HG02571 (cell line): ENCODE measurements around the gene REEP3.

Source experiments
- ATAC-seq: cut with Tn5 transposase; IDR thresholded peaks from one replicate; pipeline ENCODE4 v1.9.1; 2021; ENCODE audit warnings: mild to moderate bottlenecking, moderate library complexity; ENCODE audit not compliant: unreplicated experiment

Gene REEP3

DNA sequence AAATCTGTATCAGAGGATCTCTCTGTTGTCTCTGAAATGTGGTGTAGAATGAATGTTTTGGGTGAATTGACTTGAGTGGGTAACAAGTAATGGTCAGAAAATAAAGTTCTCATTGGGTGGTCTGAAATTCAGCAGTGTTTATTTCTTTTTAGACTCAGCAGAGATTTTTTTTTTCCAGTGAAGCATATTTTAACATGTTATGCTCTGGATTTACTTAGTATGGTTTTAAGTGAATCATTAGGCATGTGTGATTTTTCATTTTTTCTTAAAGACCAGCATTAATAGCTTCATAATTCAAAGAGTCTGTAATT lies 63.5 kb downstream of the REEP3 start:
- ATAC-seq = no peak

- ATAC-seq = no peak
Observed at GRCh38 chr10:63585041-63585440, 63.8 kb downstream of the REEP3 start.

DNA sequence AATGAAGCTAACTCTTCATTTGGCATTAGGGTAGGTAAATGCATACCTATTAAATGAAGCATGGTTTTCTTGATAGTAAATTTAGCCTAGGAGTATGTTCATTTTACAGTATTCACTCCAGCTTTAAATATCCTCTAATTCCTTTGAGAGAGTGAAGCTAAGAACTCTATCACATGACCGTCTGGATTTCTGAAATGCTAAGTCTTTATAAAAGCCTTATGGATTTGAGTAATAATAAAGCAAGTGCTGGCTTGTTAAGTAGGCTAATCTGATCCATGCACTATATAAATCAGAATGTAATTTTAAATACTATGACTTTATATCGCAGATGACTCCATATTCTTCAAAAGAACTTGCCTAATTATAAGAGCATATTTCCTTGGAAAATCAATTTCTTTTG lies 64.8 kb downstream of the REEP3 start:
- ATAC-seq = no peak

DNA sequence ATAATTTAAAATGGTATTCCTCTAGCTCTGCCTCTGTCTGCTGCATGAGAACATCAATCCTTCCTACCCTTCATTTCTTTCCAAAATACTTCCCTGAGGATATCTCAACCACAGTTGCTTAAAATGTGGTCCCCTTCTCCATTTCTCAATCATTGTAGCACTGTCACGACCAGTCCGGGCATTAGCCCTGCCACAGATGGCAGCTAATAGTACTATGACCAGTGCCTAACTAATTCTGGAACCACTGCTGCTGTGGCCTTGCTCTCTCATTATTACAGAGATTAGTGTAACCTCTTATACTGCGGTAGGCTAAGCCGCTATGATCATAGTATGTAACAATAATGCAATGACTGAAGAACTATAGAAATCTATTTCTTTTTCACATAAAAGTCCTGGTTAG lies 66.0 kb downstream of the REEP3 start:
- no peak for ATAC-seq

DNA sequence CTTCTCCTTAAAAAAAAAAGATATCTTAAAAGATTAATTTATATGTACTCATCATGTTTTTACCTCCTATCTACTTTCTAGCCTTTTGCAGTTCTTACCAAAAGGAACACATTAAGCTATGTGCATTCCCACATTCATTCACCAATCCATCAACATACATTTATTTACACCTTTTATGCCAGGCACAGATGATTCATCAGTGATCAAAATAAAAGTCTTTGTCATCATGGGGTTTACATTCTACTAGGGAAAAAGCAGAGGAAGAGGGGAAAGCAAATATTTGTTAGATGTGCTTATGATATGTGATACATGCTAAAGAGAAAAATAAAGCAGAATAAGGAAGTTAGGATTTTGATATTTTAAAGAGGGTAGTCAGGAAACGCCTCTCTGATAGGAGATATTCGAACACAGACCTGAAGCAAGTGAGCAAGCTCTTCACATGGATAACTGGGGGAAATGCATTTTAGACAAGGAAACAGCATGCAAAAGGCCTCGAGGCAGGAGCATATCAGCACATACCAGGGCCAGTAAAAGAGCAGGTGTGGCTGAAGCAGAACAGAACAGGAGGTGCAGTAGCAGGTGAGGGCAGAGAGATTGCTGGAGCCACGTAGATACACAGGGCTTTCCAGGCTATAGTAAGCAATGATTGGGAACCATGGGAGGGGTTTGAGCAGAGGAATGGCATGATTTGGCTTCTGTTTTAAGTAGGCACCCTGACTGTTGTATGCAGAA lies 67.4 kb downstream of the REEP3 start:
- ATAC-seq = no peak

GRCh38 chr10:63591600-63592379 lies 70.6 kb downstream of the REEP3 start:
- ATAC-seq = no peak

DNA sequence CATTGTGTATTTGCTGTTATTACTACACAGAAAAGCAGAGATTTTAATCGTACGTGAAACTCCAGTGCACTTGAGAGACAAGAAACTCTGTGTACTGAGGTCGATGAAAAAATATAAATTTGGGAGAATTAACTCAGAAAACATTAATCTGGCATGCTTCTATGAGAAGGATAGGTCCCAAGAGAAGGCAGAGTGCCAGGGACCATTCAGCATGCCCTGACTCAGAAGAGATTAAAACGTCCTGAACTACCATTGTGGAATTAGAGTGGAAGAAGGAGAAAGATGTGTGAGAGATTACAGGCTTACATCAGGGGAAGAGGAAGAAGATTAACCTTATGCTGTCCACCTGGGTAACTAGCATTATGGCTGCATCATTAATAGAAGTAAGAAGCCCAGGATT lies 72.4 kb downstream of the REEP3 start:
- no peak for ATAC-seq

GRCh38 chr10:63595072-63595471 lies 73.9 kb downstream of the REEP3 start:
- ATAC-seq = no peak

DNA sequence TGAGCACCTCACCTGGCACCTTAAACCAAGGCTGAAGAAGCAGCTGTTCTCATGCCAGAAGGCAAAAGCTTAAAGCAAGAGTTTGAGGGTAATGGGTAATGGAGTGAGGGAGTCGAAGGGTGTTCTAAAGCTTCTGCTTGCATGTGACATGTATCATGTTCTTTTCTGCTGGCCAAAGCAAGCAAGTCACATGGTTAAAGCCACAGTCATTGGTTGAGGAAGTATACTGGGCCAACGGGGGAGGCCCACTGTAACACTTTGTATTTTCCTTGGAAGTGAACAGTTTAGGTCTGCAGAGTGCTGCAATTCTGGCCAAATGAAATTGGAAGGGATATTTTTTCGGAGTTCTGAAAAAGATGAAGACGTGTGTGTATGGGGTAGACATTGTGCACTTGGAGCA lies 75.7 kb downstream of the REEP3 start:
- ATAC-seq = no peak

DNA sequence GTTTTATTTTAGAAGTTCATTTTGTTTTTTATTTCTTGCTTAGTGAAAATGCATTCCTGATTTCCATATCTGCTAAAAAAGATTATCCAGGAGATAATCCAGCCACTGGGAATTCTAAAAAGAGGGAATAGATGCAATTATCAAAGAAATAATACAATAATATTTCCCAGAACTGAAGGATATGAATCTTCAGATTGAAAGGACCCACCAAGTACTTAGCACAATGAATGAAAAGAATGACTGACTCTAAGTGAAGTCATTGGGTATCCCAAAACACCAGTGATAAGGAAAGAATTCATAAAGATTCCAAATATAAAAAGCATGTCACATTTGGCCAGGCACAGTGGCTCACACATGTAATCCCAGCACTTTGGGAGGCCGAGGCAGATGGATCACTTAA lies 79.3 kb downstream of the REEP3 start:
- ATAC-seq = no peak

DNA sequence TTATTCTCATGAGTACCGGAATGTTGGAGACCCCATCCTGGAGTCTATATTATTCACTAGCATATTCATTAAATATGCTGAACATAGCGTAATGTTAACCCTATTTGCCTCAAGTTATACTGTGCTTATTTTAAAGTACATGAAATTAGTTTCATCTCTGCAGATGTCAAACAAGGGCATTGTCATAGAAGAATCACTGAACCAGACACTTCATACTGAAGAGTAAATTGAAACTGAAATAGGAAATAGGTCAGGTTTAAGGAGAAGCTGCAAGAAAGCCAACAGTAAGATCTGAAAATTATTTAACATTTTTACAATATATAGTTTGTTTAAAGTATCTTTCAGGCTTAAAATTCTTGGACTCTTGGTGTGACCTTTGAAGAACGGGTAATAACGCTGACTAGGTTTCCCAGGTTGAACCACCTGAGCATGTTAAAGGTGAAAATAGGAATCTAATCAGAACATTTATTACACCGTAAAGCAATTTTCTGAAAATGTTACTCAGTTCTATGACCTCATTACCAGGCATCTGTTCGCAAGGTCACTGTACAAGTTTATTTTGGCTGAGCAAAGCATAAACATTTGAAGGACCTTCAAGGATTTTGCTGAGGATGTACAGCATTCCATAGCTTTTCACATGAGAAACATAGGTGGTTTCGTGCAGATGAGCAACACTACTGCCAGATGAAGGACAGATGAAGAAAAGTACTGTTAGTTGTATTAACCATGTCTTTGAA lies 82.7 kb downstream of the REEP3 start:
- ATAC-seq = no peak

DNA sequence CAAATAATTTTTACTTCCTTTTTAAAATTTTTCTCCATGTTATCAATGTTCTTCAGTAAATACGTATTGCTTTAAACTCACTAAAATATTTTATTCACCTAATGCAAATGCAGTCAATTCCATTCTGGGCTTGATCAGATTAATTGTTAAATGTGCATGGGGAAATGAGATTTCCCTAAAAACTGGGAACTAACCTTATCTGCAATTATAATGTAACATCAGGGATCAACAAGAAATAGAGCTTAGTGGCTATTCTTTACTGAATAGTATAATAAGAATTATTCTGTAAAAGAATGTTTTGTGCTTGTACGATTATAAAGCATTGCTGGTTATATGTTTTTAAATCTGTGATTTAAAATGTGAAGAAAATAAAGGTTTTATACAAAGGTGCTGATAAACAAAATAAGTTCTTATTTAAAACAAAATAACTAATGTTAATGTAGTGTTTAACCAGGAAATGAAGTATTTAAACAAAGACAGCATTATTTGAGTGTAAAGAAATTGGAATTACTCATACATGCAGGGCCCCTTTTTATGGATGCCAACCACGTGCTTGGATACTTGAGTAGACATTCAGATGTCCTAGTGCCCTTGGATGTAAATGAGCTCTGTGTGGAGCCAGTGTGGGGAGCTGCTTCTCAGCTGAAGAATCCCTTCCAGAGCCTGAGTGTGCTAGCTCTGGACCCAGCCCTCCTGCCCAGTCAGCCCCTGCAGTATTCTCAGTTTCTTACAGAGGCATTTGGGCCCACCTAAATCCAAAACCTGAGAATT lies 84.2 kb downstream of the REEP3 start:
- ATAC-seq = no peak

GRCh38 chr10:63608511-63608910 lies 87.3 kb downstream of the REEP3 start:
- no peak for ATAC-seq

DNA sequence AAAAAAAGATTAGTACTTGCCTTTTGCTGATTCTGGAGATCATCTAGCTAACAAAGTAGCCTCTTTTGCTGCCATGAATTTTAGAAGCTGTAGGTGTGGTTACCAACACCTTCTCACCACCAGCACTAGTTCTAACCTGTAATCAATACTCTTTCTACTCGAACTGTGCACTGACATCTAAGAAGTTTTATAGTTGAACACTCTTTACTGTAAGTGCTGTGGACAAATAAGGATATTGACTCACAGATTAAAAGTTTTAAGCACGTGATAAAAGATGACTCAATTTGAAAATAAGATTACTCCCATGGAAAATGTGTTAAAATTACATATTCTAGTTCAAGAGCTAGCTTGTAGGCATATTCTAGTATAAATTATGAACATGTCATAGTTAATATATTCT lies 89.9 kb downstream of the REEP3 start:
- no peak for ATAC-seq

DNA sequence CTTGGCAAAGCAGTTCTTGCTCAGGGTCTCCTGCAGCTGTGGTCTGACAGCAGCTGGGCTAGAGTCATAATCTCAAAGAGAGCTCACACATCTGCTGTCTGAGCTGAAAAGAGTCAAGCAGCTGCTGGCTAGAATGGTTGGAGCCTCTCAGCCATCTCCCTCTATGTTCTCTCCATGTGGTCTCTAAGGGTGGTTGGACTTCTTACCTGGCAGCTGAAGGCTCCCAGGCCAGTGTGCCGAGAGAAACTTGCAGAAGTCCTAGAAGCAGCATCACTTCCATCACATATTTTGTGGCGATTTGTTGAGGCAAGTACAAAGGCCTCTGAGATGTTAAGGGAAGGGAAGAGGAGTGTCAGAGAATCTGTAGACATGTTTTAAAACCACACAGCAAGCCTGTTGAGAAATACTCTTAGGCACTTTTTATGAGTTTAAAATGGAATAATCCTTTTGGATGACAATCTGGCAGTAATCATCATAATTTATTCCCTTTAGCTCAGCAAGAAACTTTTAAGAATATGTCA lies 93.2 kb downstream of the REEP3 start:
- no peak for ATAC-seq

GRCh38 chr10:63618552-63618951 lies 97.4 kb downstream of the REEP3 start:
- no peak for ATAC-seq

DNA sequence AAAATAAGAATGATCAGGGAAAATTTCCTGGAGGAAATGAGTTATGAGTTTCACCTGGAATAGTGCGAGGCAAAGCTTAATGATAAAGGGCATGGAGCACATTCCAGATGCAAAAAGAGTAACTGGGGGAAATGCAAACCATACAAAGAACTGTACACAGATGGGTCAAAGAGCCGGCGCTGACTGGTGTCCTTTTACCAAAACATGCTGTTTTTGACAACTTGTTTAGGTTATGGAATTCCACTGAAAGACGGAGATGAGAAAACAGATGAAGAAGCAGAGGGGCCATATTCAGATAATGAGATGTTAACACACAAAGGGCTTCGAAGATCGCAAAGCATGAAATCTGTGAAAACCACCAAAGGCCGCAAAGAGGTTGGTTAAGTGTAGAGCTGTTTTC lies 98.2 kb downstream of the REEP3 start:
- no peak for ATAC-seq

DNA sequence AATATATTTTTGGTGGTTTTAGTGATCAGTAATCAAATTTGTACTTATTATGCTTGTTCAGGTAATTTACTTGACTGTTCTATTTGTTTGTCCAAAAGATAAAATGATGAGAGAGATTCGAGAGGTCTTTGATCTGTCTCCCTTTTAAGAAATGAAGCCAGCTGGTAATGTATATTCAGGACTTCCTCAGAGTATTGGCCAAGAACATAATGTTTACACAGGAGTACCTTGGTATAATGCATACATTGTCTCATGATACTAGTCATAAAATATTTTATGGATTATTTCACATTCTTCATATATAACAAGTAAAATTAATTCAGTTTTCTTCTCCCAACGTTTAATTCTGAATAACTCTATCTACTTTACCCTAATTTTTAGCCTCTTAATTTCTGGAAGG lies 100.9 kb downstream of the REEP3 start:
- no peak for ATAC-seq

DNA sequence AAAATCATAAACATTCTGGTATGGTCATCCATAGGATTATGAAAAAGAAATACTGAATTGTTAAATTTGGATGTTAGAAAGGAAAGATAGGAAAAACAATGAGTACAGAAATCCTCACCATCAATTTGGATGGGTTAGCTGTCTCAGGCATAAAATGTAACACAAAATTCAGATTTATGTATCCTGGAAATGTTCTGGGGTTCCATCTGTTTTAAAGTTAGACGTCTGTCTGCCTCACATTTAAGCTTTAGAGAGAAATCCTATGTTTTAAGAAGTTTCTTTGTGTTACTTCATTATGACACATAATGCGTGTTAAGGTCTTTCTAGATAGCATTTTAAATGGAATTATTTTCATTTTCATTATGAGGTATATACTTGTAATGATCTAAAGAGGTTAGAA lies 103.5 kb downstream of the REEP3 start:
- ATAC-seq = no peak

DNA sequence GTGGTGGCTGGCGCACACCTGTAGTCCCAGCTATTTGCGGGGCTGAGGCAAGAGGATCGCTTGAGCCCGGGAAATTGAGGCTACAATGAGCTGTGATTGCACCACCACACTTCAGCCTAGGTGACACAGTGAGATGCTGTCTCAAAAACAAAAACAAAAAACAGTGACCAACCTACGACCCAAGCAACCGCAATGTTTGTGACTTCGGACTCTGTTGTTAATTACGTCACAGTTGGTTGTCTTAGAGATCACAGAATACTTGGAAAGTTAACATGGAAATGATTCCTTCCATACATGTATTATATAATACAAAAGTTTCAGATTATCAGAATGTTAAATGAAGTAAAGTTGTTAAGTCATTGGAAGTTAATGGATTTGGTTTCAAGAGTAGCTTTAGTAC lies 106.2 kb downstream of the REEP3 start:
- no peak for ATAC-seq

- no peak for ATAC-seq
Observed at GRCh38 chr10:63627881-63628296, 106.7 kb downstream of the REEP3 start.
